Measurements from ENCODE around the gene MAFF.
A peak's percentile ranks its signal among the peaks of the same experiment; 100 is the strongest.

MAFF gene

GRCh38 chr22:38203855-38204514 is 2.2 kb downstream of the MAFF start:
- peak overlapping the region; percentile 66 for H3K4me3 ChIP-seq (replicated peaks; ENCODE audit: low read depth, low read length)
- TF ChIP-seq, protein P1, sequence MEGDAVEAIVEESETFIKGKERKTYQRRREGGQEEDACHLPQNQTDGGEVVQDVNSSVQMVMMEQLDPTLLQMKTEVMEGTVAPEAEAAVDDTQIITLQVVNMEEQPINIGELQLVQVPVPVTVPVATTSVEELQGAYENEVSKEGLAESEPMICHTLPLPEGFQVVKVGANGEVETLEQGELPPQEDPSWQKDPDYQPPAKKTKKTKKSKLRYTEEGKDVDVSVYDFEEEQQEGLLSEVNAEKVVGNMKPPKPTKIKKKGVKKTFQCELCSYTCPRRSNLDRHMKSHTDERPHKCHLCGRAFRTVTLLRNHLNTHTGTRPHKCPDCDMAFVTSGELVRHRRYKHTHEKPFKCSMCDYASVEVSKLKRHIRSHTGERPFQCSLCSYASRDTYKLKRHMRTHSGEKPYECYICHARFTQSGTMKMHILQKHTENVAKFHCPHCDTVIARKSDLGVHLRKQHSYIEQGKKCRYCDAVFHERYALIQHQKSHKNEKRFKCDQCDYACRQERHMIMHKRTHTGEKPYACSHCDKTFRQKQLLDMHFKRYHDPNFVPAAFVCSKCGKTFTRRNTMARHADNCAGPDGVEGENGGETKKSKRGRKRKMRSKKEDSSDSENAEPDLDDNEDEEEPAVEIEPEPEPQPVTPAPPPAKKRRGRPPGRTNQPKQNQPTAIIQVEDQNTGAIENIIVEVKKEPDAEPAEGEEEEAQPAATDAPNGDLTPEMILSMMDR (IDR thresholded peaks at IDR 0.05; ENCODE audit: low read depth, low read length, missing control alignments) = no peak
- no peak for DNase-seq (ENCODE audit: extremely low read depth, low read depth)

- no peak overlapping the region for H3K4me3 ChIP-seq (replicated peaks; ENCODE audit: low read depth, low read length)
- DNase-seq (ENCODE audit: extremely low read depth, low read depth) = no peak
- TF ChIP-seq, protein P1 (IDR thresholded peaks at IDR 0.05; ENCODE audit: low read depth, low read length, missing control alignments) = no peak
Measured at GRCh38 chr22:38204784-38205183, 3.0 kb downstream of the MAFF start.

- DNase-seq (ENCODE audit: extremely low read depth, low read depth) = no peak
- TF ChIP-seq, protein P1 (IDR thresholded peaks at IDR 0.05; ENCODE audit: low read depth, low read length, missing control alignments) = no peak
- no peak overlapping the region for H3K4me3 ChIP-seq (replicated peaks; ENCODE audit: low read depth, low read length)
Measured at GRCh38 chr22:38205261-38206128, 3.7 kb downstream of the MAFF start.

- DNase-seq (ENCODE audit: extremely low read depth, low read depth) = no peak
- no peak overlapping the region for H3K4me3 ChIP-seq (replicated peaks; ENCODE audit: low read depth, low read length)
- TF ChIP-seq, protein P1 (IDR thresholded peaks at IDR 0.05; ENCODE audit: low read depth, low read length, missing control alignments) = no peak
Measured at GRCh38 chr22:38207898-38208432, 6.2 kb downstream of the MAFF start.

DNA sequence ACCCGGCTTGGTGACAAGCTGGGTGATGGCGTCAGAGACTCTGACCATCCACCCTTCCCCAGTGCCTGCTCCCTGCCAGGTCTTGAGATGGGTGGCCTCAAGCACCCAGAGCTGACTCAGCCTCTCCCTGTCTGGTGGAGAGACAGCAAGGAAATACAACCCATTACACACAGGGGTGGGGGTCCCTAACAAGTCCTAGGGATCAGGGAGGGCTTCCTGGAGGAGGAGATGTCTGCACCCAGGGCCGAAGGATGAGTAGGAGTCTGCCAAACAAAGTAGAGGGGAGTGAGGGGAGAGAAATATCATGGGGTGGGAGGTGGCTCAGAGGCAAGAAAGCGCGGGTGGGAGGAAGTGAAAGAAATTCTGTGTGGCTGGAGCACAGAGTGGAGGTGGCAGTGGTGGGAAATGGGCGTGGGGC is 6.8 kb downstream of the MAFF start:
- H3K4me3 ChIP-seq (replicated peaks; ENCODE audit: low read depth, low read length) = no peak overlapping the region
- no peak for DNase-seq (ENCODE audit: extremely low read depth, low read depth)
- TF ChIP-seq, protein P1 (IDR thresholded peaks at IDR 0.05; ENCODE audit: low read depth, low read length, missing control alignments) = no peak

- TF ChIP-seq, protein P1 (IDR thresholded peaks at IDR 0.05; ENCODE audit: low read depth, low read length, missing control alignments) = no peak
- no peak for DNase-seq (ENCODE audit: extremely low read depth, low read depth)
- H3K4me3 ChIP-seq (replicated peaks; ENCODE audit: low read depth, low read length) = no peak overlapping the region
Measured at GRCh38 chr22:38211556-38211955, 9.8 kb downstream of the MAFF start.
